Neutrophil (primary cell): ENCODE measurements around the gene RIMS1.

ENCODE experiments used
- H3K27ac ChIP-seq: fragments of 200-600 bp; sonication (generic); 2 replicates; pipeline ENCODE4 v1.5.1; 2016; ENCODE audit warnings: mild to moderate bottlenecking, moderate library complexity
- H3K27me3 ChIP-seq: fragments of 200-600 bp; sonication (generic); 2 replicates; pipeline ENCODE4 v1.6.0; 2016; ENCODE audit warnings: mild to moderate bottlenecking
- H3K36me3 ChIP-seq: fragments of 200-600 bp; sonication (generic); 2 replicates; pipeline ENCODE4 v1.5.1; 2017
- H3K4me1 ChIP-seq, 2 experiments: fragments of 200-600 bp in 1 of 2; sonication (generic) in 1 of 2; 1 replicate in 1 of 2; 2 replicates in 1 of 2; pipeline versions ENCODE4 v1.5.1 to v1.6.1; 2013 to 2016; ENCODE audit warnings: low read depth in 1 of 2, low read length in 1 of 2, mild to moderate bottlenecking in 1 of 2, moderate library complexity in 1 of 2; ENCODE audit not compliant: control insufficient read depth in 1 of 2, insufficient read depth in 1 of 2
- H3K4me3 ChIP-seq, 2 experiments: fragments of 200-600 bp in 1 of 2; sonication (generic) in 1 of 2; 1 replicate in 1 of 2; 2 replicates in 1 of 2; pipeline ENCODE4 v1.5.1; 2013 to 2016; ENCODE audit warnings: low read depth in 1 of 2, low read length in 1 of 2, mild to moderate bottlenecking in 1 of 2, moderate library complexity in 1 of 2
- H3K9me3 ChIP-seq: fragments of 200-600 bp; sonication (generic); 2 replicates; pipeline ENCODE4 v1.5.1; 2016
- TF ChIP-seq, protein P1 (sequence below): fragments of 200-600 bp; sonication (generic); IDR thresholded peaks from 2 replicates; pipeline ENCODE4 v1.5.1; 2016; ENCODE audit warnings: antibody characterized with exemption

RIMS1 gene

DNA sequence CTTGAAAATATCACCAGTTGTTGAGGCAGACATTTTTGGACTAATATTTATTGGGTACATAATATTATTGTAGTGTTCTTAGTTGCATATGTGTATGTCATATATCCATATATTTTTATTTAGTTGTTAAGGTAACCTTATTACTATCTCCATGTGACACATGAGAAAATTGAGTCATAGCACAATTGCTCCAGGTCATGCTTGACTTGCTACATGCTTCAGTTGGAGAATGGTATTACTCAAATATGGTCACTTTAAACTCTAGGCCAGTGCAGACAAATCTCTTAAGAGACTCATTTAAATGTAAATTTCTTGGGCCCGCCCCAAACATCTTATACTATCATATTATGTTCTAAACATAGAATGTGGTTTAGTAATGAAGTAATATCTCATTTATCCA, 246.1 kb downstream of the RIMS1 start:
- H3K27me3 ChIP-seq = no peaks in the 10 kb centered on the region
- H3K9me3 ChIP-seq = no peaks in the 10 kb centered on the region
- H3K27ac ChIP-seq = no peak overlapping the region
- H3K4me3 ChIP-seq = no peak overlapping the region
- H3K36me3 ChIP-seq = no peaks in the 10 kb centered on the region
- no peaks in the 10 kb centered on the region for H3K4me1 ChIP-seq
- TF ChIP-seq, protein P1, sequence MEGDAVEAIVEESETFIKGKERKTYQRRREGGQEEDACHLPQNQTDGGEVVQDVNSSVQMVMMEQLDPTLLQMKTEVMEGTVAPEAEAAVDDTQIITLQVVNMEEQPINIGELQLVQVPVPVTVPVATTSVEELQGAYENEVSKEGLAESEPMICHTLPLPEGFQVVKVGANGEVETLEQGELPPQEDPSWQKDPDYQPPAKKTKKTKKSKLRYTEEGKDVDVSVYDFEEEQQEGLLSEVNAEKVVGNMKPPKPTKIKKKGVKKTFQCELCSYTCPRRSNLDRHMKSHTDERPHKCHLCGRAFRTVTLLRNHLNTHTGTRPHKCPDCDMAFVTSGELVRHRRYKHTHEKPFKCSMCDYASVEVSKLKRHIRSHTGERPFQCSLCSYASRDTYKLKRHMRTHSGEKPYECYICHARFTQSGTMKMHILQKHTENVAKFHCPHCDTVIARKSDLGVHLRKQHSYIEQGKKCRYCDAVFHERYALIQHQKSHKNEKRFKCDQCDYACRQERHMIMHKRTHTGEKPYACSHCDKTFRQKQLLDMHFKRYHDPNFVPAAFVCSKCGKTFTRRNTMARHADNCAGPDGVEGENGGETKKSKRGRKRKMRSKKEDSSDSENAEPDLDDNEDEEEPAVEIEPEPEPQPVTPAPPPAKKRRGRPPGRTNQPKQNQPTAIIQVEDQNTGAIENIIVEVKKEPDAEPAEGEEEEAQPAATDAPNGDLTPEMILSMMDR = no peak

DNA sequence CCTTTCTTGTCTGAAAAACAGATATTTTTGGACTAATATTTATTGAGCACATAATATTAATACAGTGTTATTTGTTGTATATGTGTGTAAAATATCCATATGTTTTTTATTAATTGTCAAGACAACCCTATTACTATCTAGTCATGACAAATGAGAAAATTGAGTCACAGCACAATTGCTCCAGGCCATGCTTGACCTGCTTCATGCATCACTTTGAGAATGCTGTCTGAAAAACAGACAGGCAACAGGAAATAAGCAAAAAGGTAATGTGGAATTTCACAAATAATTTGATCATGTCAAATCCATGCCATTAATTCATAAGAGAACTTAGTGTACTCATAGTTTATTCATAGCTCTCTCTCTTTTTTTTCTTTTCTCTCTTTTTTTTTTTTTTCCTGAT, 246.5 kb downstream of the RIMS1 start:
- H3K4me3 ChIP-seq = no peak overlapping the region
- no peak overlapping the region for H3K27ac ChIP-seq
- H3K9me3 ChIP-seq = no peaks in the 10 kb centered on the region
- no peaks in the 10 kb centered on the region for H3K4me1 ChIP-seq
- TF ChIP-seq, protein P1 = no peak
- no peaks in the 10 kb centered on the region for H3K27me3 ChIP-seq
- no peaks in the 10 kb centered on the region for H3K36me3 ChIP-seq

DNA sequence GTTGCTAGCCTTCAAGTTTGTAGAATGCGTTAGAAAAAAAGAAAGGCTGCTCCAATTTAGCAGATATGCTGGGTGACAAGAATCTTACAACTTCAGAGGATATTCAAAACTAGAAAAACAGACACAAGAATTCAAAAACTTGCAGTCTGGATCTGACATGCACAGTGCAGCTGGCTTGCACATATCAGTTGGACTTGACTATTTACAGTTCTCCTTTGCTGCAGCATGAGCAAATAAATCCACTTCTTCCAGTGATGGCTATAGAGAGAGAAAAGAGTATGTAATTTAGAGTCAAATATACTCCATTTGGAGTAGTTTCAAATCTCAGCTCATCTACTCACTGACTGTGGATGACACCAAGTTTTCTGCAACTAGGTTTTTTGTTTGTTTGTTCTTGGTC, 247.0 kb downstream of the RIMS1 start:
- H3K4me3 ChIP-seq = no peak overlapping the region
- H3K36me3 ChIP-seq = no peaks in the 10 kb centered on the region
- TF ChIP-seq, protein P1 = no peak

DNA sequence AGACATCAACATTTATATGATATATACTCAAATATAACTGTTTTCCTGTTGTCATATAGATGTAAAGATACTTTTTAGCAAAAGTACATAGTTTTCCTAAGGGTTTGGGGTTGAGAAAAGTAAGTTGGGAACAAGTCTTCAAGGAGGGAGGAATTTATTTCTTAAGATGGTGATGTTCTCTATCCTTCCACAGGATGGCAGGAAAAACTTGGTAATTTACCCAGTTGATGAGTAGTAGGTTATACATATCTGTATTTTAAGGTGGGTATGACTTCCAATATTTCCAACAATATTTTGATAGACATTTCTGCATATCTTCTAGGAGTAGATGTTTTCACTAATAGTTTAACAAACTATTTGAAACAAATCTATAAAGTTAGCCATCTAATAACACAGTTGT, 254.4 kb downstream of the RIMS1 start:
- Histone ChIP-seq H3K27me3 (no peaks in the 10 kb centered on the region), H3K4me3 (no peak overlapping the region), H3K36me3 (no peaks in the 10 kb centered on the region), H3K9me3 (no peaks in the 10 kb centered on the region), H3K27ac (no peak overlapping the region), H3K4me1 (no peaks in the 10 kb centered on the region)
- TF ChIP-seq, protein P1 = no peak

More for the DNA sequence above, 247.0 kb downstream of the RIMS1 start:
- no peaks in the 10 kb centered on the region for H3K9me3 ChIP-seq
- no peaks in the 10 kb centered on the region for H3K4me1 ChIP-seq
- H3K27me3 ChIP-seq = no peaks in the 10 kb centered on the region
- no peak overlapping the region for H3K27ac ChIP-seq

DNA sequence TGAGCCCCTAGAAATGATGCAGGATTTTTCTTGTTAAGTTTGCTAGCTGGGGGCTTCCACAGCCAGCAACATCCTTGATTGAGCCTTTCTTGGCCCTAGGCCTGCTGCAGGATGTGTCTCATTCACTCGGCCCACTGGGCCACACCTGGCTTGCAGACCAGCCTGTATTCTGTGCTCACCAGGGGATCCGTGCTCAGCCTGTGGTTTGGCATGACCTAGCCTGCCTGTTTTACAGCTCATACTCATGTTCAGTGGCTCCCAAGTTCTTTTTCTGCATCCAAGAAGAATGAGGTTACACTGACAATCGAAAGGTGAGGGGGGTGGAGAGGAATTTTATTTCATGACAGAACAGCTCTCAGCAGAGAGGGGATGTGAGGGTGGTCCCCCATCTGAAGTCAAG, 263.4 kb downstream of the RIMS1 start:
- peaks cover 2 to 5% of the 10 kb centered on the region in 2 experiments for H3K4me1 ChIP-seq
- no peak overlapping the region for H3K27ac ChIP-seq
- H3K36me3 ChIP-seq = no peaks in the 10 kb centered on the region
- H3K9me3 ChIP-seq = peaks cover 6% of the 10 kb centered on the region
- TF ChIP-seq, protein P1 = no peak
- H3K27me3 ChIP-seq = no peaks in the 10 kb centered on the region
- H3K4me3 ChIP-seq = no peak overlapping the region

DNA sequence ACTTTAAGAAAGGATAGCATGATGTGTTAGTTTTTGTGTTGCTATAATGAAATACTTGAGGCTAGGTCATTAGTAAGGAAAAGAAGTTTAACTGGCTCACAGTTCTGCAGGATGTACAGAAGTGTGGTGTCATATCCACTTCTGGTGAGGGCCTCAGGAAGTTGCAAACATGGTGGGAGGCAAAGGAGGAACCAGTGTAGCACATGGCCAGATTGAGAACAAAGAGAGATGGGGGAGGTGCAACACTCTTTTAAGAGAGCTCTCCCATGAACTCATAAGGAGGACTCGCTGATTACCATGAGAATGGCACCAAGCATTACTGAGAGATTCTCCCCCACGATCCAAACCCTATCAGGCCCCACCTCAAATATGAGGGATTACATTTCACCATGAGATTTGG, 265.4 kb downstream of the RIMS1 start:
- Histone ChIP-seq H3K4me3 (no peak overlapping the region), H3K9me3 (peaks cover 6% of the 10 kb centered on the region), H3K27me3 (no peaks in the 10 kb centered on the region), H3K4me1 (peaks cover 2 to 5% of the 10 kb centered on the region in 2 experiments), H3K36me3 (no peaks in the 10 kb centered on the region), H3K27ac (no peak overlapping the region)
- TF ChIP-seq, protein P1 = no peak
